PFSK-1 (cell line): ENCODE data around the gene OR7D2.

Source experiments
- FOXP2 ChIP-seq: optimal IDR thresholded peaks from 2 replicates; pipeline ENCODE3; 2011; ENCODE audit warnings: borderline replicate concordance, control low read depth, inconsistent platforms; ENCODE audit not compliant: insufficient read depth; ENCODE audit errors: extremely low read length, extremely low read depth
- POLR2AphosphoS5 ChIP-seq: IDR thresholded peaks from 2 replicates; pipeline ENCODE4 v1.6.1; 2012; ENCODE audit warnings: low read depth, mild to moderate bottlenecking, control low read depth, low read length, moderate library complexity
- REST ChIP-seq, 2 experiments: IDR thresholded peaks; 2 replicates each; pipeline versions ENCODE4 v1.6.1 to v1.8.0; 2011 to 2012; ENCODE audit warnings: low read depth in 2 of 2, low read length in 2 of 2, control low read depth in 1 of 2, inconsistent platforms in 1 of 2, mild to moderate bottlenecking in 1 of 2, moderate library complexity in 1 of 2; ENCODE audit not compliant: insufficient read depth in 1 of 2
- SIN3A ChIP-seq: IDR thresholded peaks from 2 replicates; pipeline ENCODE4 v1.6.1; 2012; ENCODE audit warnings: mild to moderate bottlenecking, low read length, moderate library complexity, borderline replicate concordance; ENCODE audit not compliant: insufficient read depth
- TAF1 ChIP-seq: IDR thresholded peaks from 2 replicates; pipeline ENCODE4 v1.6.1; 2012; ENCODE audit warnings: low read length, control low read depth, borderline replicate concordance; ENCODE audit not compliant: insufficient read depth

GRCh38 chr19:9151367-9151766 is 27.4 kb upstream of the OR7D2 start:
- TF ChIP-seq POLR2AphosphoS5 (no peak), TAF1 (no peak), REST (IDR thresholded peaks at IDR 0.05; ENCODE audit: insufficient read depth in 1 of 2, low read depth in 2 of 2, low read length in 2 of 2) (no peak), SIN3A (no peak), FOXP2 (no peak)
